HEK293 (cell line): ENCODE results near the gene INO80.
"Not testable (repeated sequence)": the region's sequence is repeated elsewhere in the genome, so short reads cannot be mapped to it uniquely, and the experiment has no call there.

ENCODE experiments used
- CTCF ChIA-PET: fragments of 350-600 bp; formaldehyde crosslinking; extraction: SDS; loops from one replicate; lab custom pipeline; 2021; ENCODE audit warnings: antibody characterized with exemption; lab: Yijun Ruan, JAX
- POLR2A ChIA-PET: fragments of 300-600 bp; formaldehyde crosslinking; extraction: SDS; loops from one replicate; lab custom pipeline; 2020; ENCODE audit warnings: antibody characterized with exemption, inconsistent platforms; lab: Yijun Ruan, JAX
- H3K27ac ChIP-seq: fragments of 200-500 bp; sonication (Bioruptor generic); 2 replicates; pipeline ENCODE4 v1.5.1; 2014; ENCODE audit warnings: low read depth, low read length, control low read depth, inconsistent platforms; ENCODE audit errors: extremely low read depth
- H3K36me3 ChIP-seq, 2 experiments: fragments of 200-500 bp in 1 of 2; sonication (Bioruptor generic) in 1 of 2; 1 replicate in 1 of 2; 2 replicates in 1 of 2; pipeline ENCODE4 v1.5.1; 2014 to 2017; ENCODE audit warnings: inconsistent platforms in 2 of 2, low read length in 2 of 2; ENCODE audit not compliant: control insufficient read depth in 2 of 2, insufficient read depth in 1 of 2
- H3K4me1 ChIP-seq: fragments of 200-500 bp; sonication (Bioruptor generic); 2 replicates; pipeline ENCODE4 v1.5.1; 2014; ENCODE audit warnings: mild to moderate bottlenecking, low read length, inconsistent platforms; ENCODE audit not compliant: control insufficient read depth, insufficient read depth
- H3K4me3 ChIP-seq: 2 replicates; pipeline ENCODE4 v1.5.1; 2011; ENCODE audit warnings: low read depth, mild to moderate bottlenecking, control low read depth, low read length, moderate library complexity
- H3K9me3 ChIP-seq: fragments of 200-500 bp; sonication (Bioruptor generic); 2 replicates; pipeline ENCODE4 v1.5.1; 2014; ENCODE audit warnings: low read depth, low read length, inconsistent platforms; ENCODE audit not compliant: control insufficient read depth, insufficient read depth
- ATF2 ChIP-seq: fragments of 450-650 bp; formaldehyde crosslinking; IDR thresholded peaks from 2 replicates; pipeline ENCODE4 v1.5.1; 2016; ENCODE audit warnings: missing biosample characterization, missing genetic modification characterization, low read depth
- BCL11B ChIP-seq: fragments of 450-650 bp; formaldehyde crosslinking; IDR thresholded peaks from 2 replicates; pipeline ENCODE4 v1.5.1; 2016; ENCODE audit warnings: low read depth, missing biosample characterization, missing genetic modification characterization
- GLIS2 ChIP-seq: fragments of 450-650 bp; formaldehyde crosslinking; IDR thresholded peaks from 2 replicates; pipeline ENCODE4 v1.5.1; 2016; ENCODE audit warnings: missing biosample characterization, missing genetic modification characterization
- KLF10 ChIP-seq: fragments of 450-650 bp; IDR thresholded peaks from 2 replicates; pipeline ENCODE4 v1.5.1; 2018; ENCODE audit warnings: missing biosample characterization, mild to moderate bottlenecking, missing genetic modification characterization
- KLF16 ChIP-seq: fragments of 450-650 bp; formaldehyde crosslinking; IDR thresholded peaks from 2 replicates; pipeline ENCODE4 v1.5.1; 2017; ENCODE audit warnings: missing biosample characterization, missing genetic modification characterization
- KLF9 ChIP-seq: fragments of 450-650 bp; formaldehyde crosslinking; IDR thresholded peaks from 2 replicates; pipeline ENCODE4 v1.5.1; 2016; ENCODE audit warnings: missing biosample characterization, missing genetic modification characterization, low read depth
- MZF1 ChIP-seq: fragments of 450-650 bp; formaldehyde crosslinking; IDR thresholded peaks from 2 replicates; pipeline ENCODE4 v1.5.1; 2017; ENCODE audit warnings: missing biosample characterization, missing genetic modification characterization, borderline replicate concordance
- ZBTB17 ChIP-seq: fragments of 450-650 bp; formaldehyde crosslinking; IDR thresholded peaks from 2 replicates; pipeline ENCODE4 v1.5.1; 2016; ENCODE audit warnings: missing biosample characterization, missing genetic modification characterization
- ZBTB48 ChIP-seq: fragments of 450-650 bp; formaldehyde crosslinking; IDR thresholded peaks from 2 replicates; pipeline ENCODE4 v1.5.1; 2016; ENCODE audit warnings: missing biosample characterization, missing genetic modification characterization
- ZEB2 ChIP-seq: fragments of 450-650 bp; formaldehyde crosslinking; IDR thresholded peaks from 2 replicates; pipeline ENCODE4 v1.5.1; 2016; ENCODE audit warnings: missing biosample characterization, missing genetic modification characterization
- ZFHX2 ChIP-seq: fragments of 450-650 bp; formaldehyde crosslinking; conservative IDR thresholded peaks from 2 replicates; pipeline ENCODE4 v1.5.1; 2016; ENCODE audit warnings: missing biosample characterization, missing genetic modification characterization
- ZFP41 ChIP-seq: fragments of 450-650 bp; formaldehyde crosslinking; IDR thresholded peaks from 2 replicates; pipeline ENCODE4 v1.5.1; 2016; ENCODE audit warnings: missing biosample characterization, missing genetic modification characterization, borderline replicate concordance
- ZNF121 ChIP-seq: fragments of 450-650 bp; formaldehyde crosslinking; IDR thresholded peaks from 2 replicates; pipeline ENCODE4 v1.5.1; 2016; ENCODE audit warnings: missing biosample characterization, missing genetic modification characterization
- ZNF19 ChIP-seq: fragments of 450-650 bp; formaldehyde crosslinking; IDR thresholded peaks from 2 replicates; pipeline ENCODE4; 2016; ENCODE audit warnings: missing biosample characterization, missing genetic modification characterization, low read depth
- ZNF24 ChIP-seq: fragments of 450-650 bp; formaldehyde crosslinking; IDR thresholded peaks from 2 replicates; pipeline ENCODE4 v1.5.1; 2016; ENCODE audit warnings: missing biosample characterization, missing genetic modification characterization
- ZNF37A ChIP-seq: fragments of 450-650 bp; IDR thresholded peaks from 2 replicates; pipeline ENCODE4 v1.5.1; 2018; ENCODE audit warnings: missing biosample characterization, missing genetic modification characterization
- ZNF416 ChIP-seq: fragments of 450-650 bp; formaldehyde crosslinking; IDR thresholded peaks from 2 replicates; pipeline ENCODE4 v1.5.1; 2016; ENCODE audit warnings: missing biosample characterization, missing genetic modification characterization
- ZNF629 ChIP-seq: fragments of 450-650 bp; formaldehyde crosslinking; IDR thresholded peaks from 2 replicates; pipeline ENCODE4 v1.5.1; 2017; ENCODE audit warnings: missing biosample characterization, missing genetic modification characterization
- ZNF76 ChIP-seq: fragments of 450-650 bp; formaldehyde crosslinking; IDR thresholded peaks from 2 replicates; pipeline ENCODE4; 2016; ENCODE audit warnings: low read depth, missing biosample characterization, missing genetic modification characterization, borderline replicate concordance
- ZSCAN23 ChIP-seq: fragments of 450-650 bp; formaldehyde crosslinking; IDR thresholded peaks from 2 replicates; pipeline ENCODE4 v1.5.1; 2016; ENCODE audit warnings: missing biosample characterization, missing genetic modification characterization
- TF ChIP-seq, protein P1 (sequence below): fragments of 450-650 bp; formaldehyde crosslinking; IDR thresholded peaks from 2 replicates; pipeline ENCODE4 v1.5.1; 2016; ENCODE audit warnings: missing biosample characterization, missing genetic modification characterization
- TF ChIP-seq, protein P2 (sequence below): fragments of 450-650 bp; formaldehyde crosslinking; IDR thresholded peaks from 2 replicates; pipeline ENCODE4 v1.5.0; 2017; ENCODE audit warnings: missing biosample characterization, missing genetic modification characterization, borderline replicate concordance

The INO80 gene

GRCh38 chr15:40954158-40954848 lies 161.8 kb downstream of the INO80 start:
- not testable (repeated sequence) for H3K4me1 ChIP-seq, H3K36me3 ChIP-seq, H3K9me3 ChIP-seq, H3K27ac ChIP-seq
- ChIA-PET CTCF (interaction anchor here (0.8 to 1.1 kb wide), 2 partner anchors 13 to 649 kb away, joined by 3 to 4 read pairs; no protein-coding TSS in a partner anchor), POLR2A (interaction anchor here (0.6 to 5.0 kb wide), 4 partner anchors 13 to 439 kb away, joined by 3 to 64 read pairs (median 29); partner anchors contain the start of gene DLL4)
- TF ChIP-seq ZBTB17 = peak; percentile 63; the same call in 1 of the 2 replicates
- peak; percentile 94 for TF ChIP-seq ZNF121 (tag by site-specific recombination)
- 0 out of 2 replicates have a peak, but pooled peaks have one; percentile 25 for TF ChIP-seq KLF16 (tag by site-specific recombination)
- H3K4me3 ChIP-seq = peak overlapping the region; percentile 62

GRCh38 chr15:40953713-40954074 lies 162.4 kb downstream of the INO80 start:
- peaks cover 0 to 6% of the 10 kb centered on the region in 2 experiments; a peak in 1 of 3 replicates for H3K36me3 ChIP-seq
- peak overlapping the region; percentile 62 for H3K4me3 ChIP-seq
- H3K27ac ChIP-seq = peak overlapping the region; percentile 43; the same call in 1 of the 2 replicates
- TF ChIP-seq ZNF416 (tag by site-specific recombination) (no peak), ZFHX2 (0 out of 2 replicates have a peak, but pooled peaks have one; percentile 7)
- TF ChIP-seq, protein P1, sequence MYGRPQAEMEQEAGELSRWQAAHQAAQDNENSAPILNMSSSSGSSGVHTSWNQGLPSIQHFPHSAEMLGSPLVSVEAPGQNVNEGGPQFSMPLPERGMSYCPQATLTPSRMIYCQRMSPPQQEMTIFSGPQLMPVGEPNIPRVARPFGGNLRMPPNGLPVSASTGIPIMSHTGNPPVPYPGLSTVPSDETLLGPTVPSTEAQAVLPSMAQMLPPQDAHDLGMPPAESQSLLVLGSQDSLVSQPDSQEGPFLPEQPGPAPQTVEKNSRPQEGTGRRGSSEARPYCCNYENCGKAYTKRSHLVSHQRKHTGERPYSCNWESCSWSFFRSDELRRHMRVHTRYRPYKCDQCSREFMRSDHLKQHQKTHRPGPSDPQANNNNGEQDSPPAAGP (tag by site-specific recombination) = no peak
- CTCF ChIA-PET = interaction anchor here (0.8 to 3.8 kb wide), 3 partner anchors 12 to 650 kb away, joined by 3 to 26 read pairs (median 4); no protein-coding TSS in a partner anchor
- POLR2A ChIA-PET = interaction anchor here (0.6 to 5.0 kb wide), 24 partner anchors 9 to 379 kb away, joined by 3 to 64 read pairs (median 4); partner anchors contain the start of genes DLL4, INO80, NUSAP1 and OIP5
- peaks cover 5% of the 10 kb centered on the region; the same call in 1 of the 2 replicates for H3K4me1 ChIP-seq
- no peaks in the 10 kb centered on the region for H3K9me3 ChIP-seq

- H3K36me3 ChIP-seq = peaks cover 0 to 6% of the 10 kb centered on the region in 2 experiments; a peak in 1 of 3 replicates
- ChIA-PET CTCF (interaction anchor here (1.1 to 3.8 kb wide), 2 partner anchors 11 to 21 kb away, joined by 3 to 26 read pairs; no protein-coding TSS in a partner anchor), POLR2A (interaction anchor here (0.5 to 5.0 kb wide), 29 partner anchors 9 to 853 kb away, joined by 3 to 64 read pairs (median 4); partner anchors contain the start of genes DLL4, INO80, NUSAP1 and OIP5)
- peaks cover 5% of the 10 kb centered on the region; the same call in 1 of the 2 replicates for H3K4me1 ChIP-seq
- peak within 1 kb of the TSS; percentile 94 for H3K27ac ChIP-seq
- peak within 1 kb of the TSS; percentile 62 for H3K4me3 ChIP-seq
- no peaks in the 10 kb centered on the region for H3K9me3 ChIP-seq
- TF ChIP-seq KLF9 (tag by site-specific recombination) (peak; percentile 95), BCL11B (tag by site-specific recombination) (no peak), KLF16 (tag by site-specific recombination) (peak; percentile 91), GLIS2 (tag by site-specific recombination) (peak; percentile 91), ZSCAN23 (tag by site-specific recombination) (no peak), ZEB2 (tag by site-specific recombination) (peak; percentile 66), ATF2 (tag by site-specific recombination) (no peak), ZBTB48 (peak; percentile 90), KLF10 (tag by site-specific recombination) (peak; percentile 73), ZNF37A (tag by site-specific recombination) (no peak), ZFP41 (tag by site-specific recombination) (0 out of 2 replicates have a peak, but pooled peaks have one; percentile 35), ZNF24 (tag by site-specific recombination) (no peak), ZNF19 (tag by site-specific recombination) (peak; percentile 39; the same call in 1 of the 2 replicates), ZNF629 (tag by site-specific recombination) (peak; percentile 69), ZNF76 (tag by site-specific recombination) (peak; percentile 80; the same call in 1 of the 2 replicates), MZF1 (tag by site-specific recombination) (no peak)
- TF ChIP-seq, protein P2, sequence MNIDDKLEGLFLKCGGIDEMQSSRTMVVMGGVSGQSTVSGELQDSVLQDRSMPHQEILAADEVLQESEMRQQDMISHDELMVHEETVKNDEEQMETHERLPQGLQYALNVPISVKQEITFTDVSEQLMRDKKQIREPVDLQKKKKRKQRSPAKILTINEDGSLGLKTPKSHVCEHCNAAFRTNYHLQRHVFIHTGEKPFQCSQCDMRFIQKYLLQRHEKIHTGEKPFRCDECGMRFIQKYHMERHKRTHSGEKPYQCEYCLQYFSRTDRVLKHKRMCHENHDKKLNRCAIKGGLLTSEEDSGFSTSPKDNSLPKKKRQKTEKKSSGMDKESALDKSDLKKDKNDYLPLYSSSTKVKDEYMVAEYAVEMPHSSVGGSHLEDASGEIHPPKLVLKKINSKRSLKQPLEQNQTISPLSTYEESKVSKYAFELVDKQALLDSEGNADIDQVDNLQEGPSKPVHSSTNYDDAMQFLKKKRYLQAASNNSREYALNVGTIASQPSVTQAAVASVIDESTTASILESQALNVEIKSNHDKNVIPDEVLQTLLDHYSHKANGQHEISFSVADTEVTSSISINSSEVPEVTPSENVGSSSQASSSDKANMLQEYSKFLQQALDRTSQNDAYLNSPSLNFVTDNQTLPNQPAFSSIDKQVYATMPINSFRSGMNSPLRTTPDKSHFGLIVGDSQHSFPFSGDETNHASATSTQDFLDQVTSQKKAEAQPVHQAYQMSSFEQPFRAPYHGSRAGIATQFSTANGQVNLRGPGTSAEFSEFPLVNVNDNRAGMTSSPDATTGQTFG = no peak
These were observed 163.0 kb downstream of the INO80 start, which contains the start of gene CHAC1 for GRCh38 chr15:40952901-40953712. TSS of gene CHAC1 (plus strand) at chr15:40953471. CDS start at chr15:40953584, 113 bp downstream.
